HG03196 (cell line): ENCODE results near the gene CHST14.

ENCODE experiments used
- ATAC-seq: cut with Tn5 transposase; IDR thresholded peaks from one replicate; pipeline ENCODE4 v1.9.1; 2021; ENCODE audit not compliant: unreplicated experiment

CHST14 gene

DNA sequence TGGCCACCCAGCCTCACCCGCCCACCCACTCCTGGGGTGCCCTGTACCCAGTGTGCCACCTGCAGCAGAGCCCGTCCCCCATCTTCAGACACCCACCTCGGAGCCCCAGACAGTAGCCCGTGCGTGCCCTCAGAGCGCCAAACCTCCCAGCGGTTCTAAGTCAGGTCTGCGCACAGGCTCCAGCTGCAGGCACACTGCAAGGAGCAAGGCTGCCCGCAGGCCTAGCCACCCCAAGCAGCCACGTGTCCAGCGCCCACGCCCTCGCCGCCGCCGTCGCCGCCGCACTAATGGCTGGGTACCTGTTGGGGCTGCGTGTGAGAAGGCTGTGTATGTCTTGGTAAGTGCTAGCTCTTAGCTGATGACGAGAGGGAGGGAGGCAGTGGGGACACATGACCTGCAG lies 8.8 kb upstream of the CHST14 start:
- ATAC-seq = no peak

DNA sequence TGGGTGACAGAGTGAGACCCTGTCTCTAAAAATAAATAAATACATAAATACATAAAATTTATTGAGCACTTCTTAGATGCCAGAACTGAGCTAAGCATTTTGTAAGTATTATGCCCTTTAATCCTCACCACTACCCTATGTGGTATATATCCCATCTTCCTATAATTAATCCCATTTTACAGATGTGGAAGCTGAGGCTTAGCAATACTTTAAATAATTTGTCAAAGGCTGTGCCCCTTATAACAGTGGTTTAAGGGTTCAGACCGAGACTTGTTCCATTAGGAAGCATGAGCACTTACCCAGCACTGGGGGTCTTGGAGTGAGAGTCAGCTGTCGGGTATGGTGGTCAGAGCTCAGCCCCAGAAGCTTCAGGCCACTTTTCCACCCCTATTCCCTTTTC lies 7.5 kb upstream of the CHST14 start:
- no peak for ATAC-seq

DNA sequence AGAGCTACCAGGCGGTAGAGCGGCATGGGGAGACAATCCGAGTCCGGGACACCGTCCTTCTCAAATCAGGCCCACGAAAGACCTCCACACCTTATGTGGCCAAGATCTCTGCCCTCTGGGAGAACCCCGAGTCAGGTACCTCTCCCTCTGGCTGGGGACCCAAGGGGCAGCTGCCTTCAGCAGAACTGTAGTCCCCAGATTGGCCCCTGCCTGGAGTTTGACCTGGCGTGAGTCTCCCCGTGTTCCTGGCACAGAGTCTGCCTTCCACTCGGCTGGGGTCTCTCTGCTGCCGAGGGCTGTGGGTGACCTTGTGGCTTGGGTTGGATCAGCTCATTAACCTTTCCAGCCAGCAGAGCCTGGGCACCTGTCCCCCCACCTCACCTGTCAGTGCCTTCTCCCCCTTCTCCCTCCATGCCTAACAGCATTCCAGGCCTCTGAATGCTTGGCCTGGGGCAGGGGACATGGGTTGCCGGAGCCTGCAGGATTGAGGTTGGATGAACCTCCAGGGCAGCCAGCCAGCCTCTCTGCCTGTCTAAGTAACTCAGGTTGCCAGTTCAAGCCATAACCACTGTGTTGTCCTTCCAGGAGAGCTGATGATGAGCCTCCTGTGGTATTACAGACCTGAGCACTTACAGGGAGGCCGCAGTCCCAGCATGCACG lies 6.8 kb upstream of the CHST14 start:
- no peak for ATAC-seq

DNA sequence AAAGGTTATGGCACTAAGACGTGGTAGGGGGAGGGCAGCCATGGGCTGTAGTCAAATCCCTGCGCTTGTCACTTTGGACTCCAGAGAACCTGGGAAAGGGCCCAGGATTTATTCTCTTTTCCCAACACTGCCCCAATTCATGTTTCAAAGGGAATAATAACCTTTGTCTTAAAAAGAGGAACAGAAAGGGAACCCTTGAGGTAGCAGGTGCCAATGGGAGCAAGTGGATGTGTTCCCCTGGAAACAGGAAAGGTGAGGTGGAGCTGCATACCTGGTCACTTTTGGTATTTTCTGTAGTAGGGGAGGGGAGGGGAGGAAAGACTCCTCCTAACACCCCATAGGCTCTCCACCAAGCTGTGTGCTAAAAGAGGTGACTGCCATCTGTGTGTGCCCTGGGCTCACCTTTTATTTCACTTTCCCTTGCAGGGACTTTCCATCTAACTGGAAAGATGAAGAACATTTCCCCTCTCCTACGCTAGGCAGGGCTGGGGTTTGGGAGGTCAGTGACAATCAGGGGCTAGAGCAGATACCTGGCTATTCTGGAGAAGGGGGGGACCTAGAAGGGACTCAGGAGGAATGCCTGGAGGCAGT lies 6.1 kb upstream of the CHST14 start:
- ATAC-seq = no peak

DNA sequence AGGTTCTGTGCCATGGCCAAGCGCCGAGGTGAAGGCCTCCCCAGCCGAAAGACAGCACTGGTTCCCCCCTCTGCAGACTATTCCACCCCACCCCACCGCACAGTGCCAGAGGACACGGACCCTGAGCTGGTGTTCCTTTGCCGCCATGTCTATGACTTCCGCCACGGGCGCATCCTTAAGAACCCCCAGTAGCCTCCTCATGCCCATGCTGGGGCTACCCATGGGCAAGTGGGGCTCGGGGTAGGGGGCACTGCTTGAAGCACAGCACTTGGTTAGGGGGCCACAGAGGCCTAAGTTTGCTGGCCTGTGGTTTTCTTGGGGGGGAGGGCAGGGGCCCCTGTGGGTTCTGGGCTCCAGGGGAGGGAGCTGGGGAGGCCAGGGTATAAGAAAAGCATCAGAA lies 4.8 kb upstream of the CHST14 start:
- ATAC-seq = no peak

DNA sequence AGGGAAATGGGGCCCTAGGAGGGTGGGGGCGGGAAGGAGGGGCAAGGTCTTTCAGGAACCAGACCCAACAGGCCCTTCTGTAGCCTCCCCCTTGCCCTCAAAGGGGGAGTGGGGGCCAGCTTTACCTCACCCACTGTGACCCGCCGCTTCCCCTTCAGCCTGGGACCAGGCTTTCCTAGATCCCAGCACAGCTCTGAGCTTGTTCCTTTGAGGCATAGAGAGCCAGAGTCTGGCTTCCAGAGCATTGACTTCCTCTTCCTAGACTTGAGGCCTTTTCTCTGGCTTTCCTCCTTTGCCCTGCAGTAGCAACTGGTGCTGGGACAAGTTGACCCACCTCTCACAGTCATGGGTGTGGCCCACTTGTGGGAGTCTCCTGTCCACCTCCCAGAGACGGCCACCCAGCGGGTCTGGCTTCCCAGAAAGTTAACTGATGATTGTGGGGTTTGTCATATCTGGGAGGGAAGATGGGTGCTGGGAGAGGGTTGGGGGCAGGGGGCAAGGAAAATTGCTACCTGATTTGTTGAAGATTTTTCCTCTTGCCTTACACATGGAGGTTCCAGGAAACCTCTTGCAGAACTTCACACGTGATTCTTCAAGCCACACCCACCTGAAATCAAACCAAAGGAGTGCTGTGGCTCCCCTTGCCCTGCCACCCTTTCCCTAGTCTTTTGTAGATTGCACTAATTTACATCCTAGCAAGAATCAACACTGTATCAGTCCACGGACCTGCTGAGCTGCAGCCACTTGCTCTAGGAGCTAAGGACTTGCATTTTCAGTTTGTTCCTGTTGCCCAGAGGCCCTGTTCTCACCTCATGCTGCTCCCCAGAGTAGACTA lies 4.1 kb upstream of the CHST14 start:
- ATAC-seq = no peak

DNA sequence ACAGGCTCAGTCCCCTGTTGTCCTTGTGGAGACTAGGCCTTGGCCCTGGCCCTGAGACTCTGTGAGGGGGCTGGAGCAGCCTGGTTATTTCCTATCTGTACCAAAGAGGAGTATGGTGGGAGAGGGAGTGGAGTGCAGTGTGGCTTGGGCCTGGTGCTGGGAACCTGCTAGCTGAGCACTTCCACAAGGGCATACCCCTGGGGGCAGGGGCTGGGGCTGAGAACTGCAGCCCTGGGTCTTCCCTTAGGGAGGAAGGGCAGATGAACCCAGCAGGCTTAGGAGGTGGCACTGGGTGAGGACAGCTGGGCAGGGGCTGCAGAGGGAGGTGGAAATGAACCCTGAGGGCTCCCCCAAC lies 3.5 kb upstream of the CHST14 start:
- ATAC-seq = no peak

DNA sequence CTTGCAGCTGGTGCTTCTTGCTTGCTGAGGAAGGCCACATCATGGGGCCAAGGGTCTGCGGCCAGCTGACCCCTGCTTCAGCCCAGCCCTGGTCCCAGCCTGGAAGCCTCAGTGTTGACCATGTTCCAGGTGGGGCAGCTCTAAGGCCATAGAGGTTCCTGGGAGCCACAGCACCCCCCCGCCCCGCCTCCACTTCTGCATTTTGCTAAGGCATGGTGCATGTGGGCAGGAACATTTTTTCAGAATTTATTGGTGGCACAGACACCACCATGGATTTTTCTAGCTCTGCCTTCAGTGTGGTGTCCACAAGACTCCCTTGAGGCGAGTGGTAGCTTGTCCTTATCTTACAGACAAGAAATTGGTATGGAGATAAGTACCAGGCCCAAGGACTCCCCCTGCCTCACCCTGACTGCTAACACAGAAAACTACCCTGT lies 1.9 kb upstream of the CHST14 start:
- ATAC-seq = no peak

DNA sequence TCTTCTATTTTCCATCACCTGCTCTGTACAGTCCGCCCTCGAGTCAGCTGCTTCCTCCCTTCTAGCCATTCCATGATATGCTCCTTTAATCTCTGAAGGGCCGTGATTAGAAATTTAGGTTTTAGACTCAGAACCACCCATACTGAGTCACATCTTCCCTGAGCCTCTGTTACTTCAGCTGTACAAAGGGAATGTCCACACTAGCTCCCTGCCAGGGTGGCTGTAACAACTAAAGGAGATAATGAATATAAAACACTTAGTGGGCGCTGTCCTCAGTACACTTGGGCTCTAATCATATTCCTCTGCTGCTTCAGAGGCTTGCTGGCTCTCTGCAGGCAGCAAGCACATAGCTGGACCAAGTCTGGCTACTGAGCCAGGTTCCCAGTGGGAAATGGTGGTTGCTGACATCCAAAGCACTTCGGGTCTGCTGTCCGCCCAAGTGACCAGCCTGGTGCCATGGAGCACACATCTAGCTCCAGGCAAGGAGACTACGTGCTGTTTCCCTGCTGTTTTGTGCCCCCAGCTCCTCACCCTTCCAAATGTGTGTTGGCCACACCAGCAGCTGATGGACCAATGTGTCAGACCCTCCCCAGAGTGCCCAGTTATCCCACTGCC lies 901 bp upstream of the CHST14 start:
- no peak for ATAC-seq

DNA sequence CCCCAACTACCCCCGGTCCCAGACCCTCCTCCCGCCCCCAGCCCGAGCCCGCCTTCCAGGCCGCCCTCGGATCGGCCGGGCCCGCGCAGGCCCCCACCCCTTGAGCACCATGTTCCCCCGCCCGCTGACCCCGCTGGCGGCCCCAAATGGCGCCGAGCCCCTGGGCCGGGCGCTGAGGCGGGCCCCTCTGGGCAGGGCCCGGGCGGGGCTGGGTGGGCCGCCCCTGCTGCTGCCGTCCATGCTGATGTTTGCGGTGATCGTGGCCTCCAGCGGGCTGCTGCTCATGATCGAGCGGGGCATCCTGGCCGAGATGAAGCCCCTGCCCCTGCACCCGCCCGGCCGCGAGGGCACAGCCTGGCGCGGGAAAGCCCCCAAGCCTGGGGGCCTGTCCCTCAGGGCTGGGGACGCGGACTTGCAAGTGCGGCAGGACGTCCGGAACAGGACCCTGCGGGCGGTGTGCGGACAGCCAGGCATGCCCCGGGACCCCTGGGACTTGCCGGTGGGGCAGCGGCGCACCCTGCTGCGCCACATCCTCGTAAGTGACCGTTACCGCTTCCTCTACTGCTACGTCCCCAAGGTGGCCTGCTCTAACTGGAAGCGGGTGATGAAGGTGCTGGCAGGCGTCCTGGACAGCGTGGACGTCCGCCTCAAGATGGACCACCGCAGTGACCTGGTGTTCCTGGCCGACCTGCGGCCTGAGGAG lies 472 bp downstream of the CHST14 start:
- peak; percentile 30 for ATAC-seq

DNA sequence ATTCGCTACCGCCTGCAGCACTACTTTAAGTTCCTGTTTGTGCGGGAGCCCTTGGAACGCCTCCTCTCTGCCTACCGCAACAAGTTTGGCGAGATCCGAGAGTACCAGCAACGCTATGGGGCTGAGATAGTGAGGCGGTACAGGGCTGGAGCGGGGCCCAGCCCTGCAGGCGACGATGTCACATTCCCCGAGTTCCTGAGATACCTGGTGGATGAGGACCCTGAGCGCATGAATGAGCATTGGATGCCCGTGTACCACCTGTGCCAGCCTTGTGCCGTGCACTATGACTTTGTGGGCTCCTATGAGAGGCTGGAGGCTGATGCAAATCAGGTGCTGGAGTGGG lies 995 bp downstream of the CHST14 start:
- peak; percentile 6 for ATAC-seq

DNA sequence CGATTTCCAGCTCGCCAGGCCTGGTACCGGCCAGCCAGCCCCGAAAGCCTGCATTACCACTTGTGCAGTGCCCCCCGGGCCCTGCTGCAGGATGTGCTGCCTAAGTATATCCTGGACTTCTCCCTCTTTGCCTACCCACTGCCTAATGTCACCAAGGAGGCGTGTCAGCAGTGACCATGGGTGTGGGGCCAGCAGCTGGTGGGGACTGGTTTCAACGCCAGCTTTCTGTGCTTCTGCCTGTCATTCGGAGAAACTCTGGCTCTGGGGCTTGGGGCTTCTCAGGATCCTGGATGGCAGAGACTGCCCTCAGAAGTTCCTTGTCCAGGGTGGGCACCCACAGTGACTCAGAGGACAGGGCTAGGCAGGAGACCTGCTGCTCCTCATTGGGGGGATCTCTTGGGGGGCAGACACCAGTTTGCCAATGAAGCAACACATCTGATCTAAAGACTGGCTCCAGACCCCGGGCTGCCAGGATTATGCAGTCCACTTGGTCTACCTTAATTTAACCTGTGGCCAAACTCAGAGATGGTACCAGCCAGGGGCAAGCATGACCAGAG lies 1.5 kb downstream of the CHST14 start:
- ATAC-seq = no peak

DNA sequence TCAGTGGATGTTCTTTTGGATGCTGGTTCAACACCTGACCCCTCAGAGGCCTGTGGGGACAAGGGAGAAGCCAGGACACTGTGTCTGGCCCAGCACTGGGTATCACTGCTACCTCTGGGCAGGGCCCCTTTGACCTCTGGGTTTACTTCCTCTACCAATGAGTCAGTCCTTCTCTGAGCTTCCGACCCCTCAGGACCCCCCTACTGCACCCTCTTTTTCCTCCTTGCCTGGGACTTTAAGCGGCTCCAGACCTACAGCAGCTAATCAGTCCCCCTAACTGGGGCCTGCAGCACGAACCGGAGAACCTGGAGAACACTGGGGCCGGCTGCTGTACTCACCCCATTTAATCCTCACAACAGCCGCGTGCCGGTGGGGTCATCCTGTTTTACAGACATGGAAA lies 3.8 kb downstream of the CHST14 start:
- ATAC-seq = no peak

DNA sequence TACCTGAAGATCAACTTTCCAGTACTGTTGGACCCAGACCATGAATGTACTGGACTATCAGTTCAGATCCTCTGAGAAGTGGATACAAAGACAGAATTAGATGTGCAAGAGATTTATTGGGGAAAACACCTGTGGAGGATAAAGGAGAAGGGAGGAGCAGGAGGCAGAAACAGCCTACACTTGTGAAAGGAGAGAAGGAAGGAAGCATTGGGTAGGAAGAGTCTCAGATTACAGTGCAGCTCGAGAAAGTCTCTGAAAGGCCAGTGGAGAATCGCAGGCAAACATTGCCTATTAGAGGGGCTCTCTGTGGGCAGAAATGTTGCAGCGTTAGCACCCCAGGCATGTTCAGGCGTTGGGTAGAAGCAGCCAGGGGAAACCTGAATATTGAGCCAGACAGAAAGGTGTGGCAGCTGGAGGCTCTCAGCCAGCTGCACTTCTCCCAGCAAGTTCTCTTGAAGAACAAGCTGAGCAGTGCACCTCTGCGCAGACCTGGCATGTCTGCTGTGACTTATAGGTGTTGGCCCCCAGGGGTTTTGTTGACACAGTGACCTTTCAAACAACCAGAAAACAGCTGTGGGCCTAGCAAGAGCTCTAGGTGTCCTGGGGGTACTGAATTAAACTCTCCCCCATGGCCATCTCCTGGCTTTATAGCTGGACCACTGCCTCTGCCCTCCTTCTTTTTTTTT lies 7.0 kb downstream of the CHST14 start:
- no peak for ATAC-seq

DNA sequence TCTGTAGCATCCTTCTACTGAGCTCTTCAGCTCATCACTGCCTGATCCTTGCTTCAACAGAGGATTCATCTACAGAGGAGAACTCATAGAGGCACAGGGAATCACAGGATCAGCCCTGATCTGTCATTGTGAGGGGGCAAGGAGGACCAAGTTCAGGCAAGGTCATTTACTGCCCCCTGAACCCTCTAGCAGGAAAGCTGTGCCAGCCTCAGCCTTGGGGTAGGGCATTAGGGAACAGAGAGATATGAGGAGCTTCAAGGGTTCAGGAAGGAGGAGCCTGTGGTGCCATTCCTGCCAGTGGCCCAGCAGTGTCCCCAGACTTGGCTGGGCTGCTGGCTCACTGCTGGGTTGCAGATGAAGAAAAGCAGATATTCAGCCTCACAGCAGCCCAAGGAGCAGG lies 8.2 kb downstream of the CHST14 start:
- no peak for ATAC-seq

DNA sequence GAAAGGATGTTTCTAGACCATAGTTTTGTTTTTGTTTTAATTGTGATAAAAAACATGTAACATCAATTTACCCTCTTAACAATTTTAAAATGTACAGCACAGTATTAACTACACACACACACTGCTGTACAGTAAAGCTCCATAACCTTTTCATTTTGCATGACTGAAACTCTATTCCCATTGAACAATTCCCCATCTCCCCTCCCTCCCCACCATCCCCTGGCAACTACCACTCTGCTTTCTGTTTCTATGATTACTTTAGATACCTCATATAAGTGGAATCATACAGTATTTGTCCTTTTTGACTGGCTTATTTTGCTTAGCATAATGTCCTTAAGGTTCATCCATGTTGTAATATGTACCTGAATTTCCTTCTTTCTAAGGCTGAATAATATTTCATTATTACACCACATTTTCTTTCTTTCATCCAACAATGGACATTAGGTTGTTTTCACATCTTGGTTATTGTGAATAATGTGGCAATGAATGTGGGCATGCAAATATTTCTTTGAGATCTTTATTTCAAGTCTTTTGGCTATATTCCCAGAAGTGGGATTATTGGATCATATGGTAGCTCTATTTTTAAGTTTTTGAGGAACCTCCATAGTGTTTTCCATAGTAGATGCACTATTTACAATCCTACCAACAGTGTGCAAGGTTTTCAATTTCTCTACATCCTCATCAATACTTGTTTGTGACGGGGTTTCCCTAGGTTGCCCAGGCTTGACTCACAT lies 10.7 kb downstream of the CHST14 start:
- ATAC-seq = no peak

DNA sequence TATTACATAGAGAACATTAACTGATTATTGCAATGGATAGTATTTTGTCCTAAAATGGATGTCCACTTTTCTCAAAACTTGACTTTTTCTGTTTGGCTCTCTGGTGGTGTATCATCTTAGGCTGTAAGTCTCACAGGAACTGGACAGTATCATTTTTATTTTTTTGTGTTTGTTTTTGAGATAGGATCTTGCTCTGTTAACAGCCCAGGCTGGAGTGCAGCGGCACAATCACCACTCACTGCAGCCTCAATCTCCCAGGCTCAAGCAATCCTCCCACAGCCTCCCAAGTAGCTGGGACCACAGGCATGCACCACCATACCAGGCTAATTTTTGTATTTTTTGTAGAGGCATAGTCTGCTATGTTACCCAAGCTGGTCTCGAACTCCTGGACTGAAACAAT lies 13.1 kb downstream of the CHST14 start:
- no peak for ATAC-seq

DNA sequence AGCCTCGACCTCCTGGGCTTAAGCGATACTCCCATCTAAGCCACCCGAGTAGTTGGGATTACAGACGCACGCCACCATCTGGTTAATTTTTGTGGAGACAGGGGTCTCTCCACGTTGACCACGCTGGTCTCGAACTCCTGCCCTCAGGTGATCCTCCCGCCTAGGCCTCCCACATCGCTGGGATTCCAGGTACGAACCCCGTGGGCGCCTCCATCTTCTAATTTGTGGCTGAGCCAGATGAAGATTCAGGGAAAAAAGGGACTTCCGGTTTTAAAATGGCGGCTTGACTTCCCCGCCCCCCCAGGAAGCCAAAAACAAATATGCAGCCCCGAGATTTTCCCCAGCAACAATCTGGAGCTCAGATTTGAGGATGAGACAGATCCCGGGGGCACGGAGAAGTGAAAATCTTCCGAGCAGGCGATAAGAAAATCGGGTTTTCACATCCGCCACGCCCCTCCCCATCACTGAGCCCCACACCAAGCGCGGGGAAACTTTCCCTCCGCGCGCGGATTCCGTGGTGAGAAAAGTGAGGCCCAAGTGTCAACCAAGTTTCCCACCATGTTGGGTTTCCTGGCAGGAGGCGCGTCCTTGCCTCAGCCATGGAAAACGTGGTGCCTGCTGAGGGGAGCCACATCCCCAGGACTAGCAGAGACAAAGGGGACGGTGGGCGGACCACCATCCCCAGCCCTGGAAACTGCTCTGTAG lies 15.4 kb downstream of the CHST14 start:
- no peak for ATAC-seq
